Measurements from ENCODE around the gene SPSB2. TPM values are rescaled to one million over a fixed set of nuclear protein-coding genes. Genes with fewer than 3 reads are reported as not detected.

Gene SPSB2
- polyA plus RNA-seq, 1 donor from 2014 or later: 12.8 TPM

DNA sequence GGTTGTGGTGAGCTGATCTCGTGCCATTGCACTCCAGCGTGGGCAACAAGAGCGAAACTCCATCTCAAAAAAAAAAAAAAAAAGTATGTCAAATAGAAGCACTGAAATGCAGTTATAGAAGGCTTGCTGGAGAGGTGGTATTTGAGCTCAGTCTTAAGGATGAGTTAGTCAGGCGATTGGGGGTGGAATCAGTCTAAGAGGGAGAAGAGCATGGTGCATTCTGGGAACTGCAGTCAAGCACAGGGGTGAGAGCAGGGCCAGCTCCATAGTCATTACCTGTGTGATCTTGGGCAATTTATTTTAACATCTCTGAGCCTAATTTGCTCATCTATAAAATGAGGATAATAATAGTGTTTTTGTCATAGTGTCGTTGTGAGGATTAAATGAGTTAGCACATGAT, 38.2 kb downstream of the SPSB2 start:
- no peaks in the 10 kb centered on the region for H3K36me3 ChIP-seq (ENCODE audit: insufficient read depth, low read length)

DNA sequence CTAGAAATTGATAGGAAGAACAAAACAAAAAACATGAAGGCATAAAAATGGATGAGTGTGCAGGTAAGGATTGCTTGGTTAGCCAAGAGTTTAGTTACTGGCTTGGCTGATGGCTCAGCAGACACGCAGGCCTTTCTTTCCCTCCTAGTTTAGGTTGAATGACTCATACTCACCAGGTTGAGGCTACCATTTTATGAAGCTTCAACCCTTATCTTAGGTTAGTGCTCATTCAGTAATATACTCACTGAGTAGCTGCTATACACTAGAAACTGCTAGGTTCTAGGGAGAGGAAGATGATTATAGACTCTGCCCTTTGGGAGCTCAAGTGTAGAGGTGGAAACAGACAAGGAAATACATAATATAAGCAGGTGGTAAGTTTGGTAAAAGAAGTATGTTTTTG, 38.8 kb downstream of the SPSB2 start:
- Histone ChIP-seq H3K9me3 (ENCODE audit: low read length) (no peaks in the 10 kb centered on the region), H3K9me2 (ENCODE audit: insufficient read depth, low read length) (no peaks in the 10 kb centered on the region), H3K4me3 (ENCODE audit: low read length) (no peak overlapping the region), H3K4me2 (ENCODE audit: low read length) (no peak overlapping the region), H3K79me2 (replicated peaks; ENCODE audit: insufficient read depth, low read length) (peaks cover 16% of the 10 kb centered on the region), H3K9ac (ENCODE audit: low read length) (no peak overlapping the region), H4K20me1 (ENCODE audit: insufficient read depth) (no peaks in the 10 kb centered on the region), H3F3A (ENCODE audit: insufficient read depth, low read length, poor library complexity, severe bottlenecking) (no peaks in the 10 kb centered on the region), H2AFZ (ENCODE audit: low read depth, low read length) (no peak overlapping the region), H3K36me3 (ENCODE audit: insufficient read depth, low read length) (no peaks in the 10 kb centered on the region), H3K27me3 (ENCODE audit: insufficient read depth, low read depth, low read length) (no peaks in the 10 kb centered on the region), H3K27ac (ENCODE audit: low read length) (no peak overlapping the region)
- TF ChIP-seq SMC3 (conservative IDR thresholded peaks at IDR 0.05; ENCODE audit: poor library complexity): no peak
- TF ChIP-seq, protein P1, sequence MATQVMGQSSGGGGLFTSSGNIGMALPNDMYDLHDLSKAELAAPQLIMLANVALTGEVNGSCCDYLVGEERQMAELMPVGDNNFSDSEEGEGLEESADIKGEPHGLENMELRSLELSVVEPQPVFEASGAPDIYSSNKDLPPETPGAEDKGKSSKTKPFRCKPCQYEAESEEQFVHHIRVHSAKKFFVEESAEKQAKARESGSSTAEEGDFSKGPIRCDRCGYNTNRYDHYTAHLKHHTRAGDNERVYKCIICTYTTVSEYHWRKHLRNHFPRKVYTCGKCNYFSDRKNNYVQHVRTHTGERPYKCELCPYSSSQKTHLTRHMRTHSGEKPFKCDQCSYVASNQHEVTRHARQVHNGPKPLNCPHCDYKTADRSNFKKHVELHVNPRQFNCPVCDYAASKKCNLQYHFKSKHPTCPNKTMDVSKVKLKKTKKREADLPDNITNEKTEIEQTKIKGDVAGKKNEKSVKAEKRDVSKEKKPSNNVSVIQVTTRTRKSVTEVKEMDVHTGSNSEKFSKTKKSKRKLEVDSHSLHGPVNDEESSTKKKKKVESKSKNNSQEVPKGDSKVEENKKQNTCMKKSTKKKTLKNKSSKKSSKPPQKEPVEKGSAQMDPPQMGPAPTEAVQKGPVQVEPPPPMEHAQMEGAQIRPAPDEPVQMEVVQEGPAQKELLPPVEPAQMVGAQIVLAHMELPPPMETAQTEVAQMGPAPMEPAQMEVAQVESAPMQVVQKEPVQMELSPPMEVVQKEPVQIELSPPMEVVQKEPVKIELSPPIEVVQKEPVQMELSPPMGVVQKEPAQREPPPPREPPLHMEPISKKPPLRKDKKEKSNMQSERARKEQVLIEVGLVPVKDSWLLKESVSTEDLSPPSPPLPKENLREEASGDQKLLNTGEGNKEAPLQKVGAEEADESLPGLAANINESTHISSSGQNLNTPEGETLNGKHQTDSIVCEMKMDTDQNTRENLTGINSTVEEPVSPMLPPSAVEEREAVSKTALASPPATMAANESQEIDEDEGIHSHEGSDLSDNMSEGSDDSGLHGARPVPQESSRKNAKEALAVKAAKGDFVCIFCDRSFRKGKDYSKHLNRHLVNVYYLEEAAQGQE (IDR thresholded peaks at IDR 0.05; ENCODE audit: borderline replicate concordance): no peak
- no peak for TF ChIP-seq RAD21 (conservative IDR thresholded peaks at IDR 0.05)
- no peak for TF ChIP-seq POLR2AphosphoS5 (IDR thresholded peaks at IDR 0.05)
- TF ChIP-seq EZH2 (IDR thresholded peaks at IDR 0.05; ENCODE audit: borderline replicate concordance, insufficient read depth, low read length, poor library complexity, severe bottlenecking): no peak
- TF ChIP-seq TAF1 (IDR thresholded peaks at IDR 0.05; ENCODE audit: low read depth): no peak
- no peak for TF ChIP-seq EP300 (conservative IDR thresholded peaks at IDR 0.05; ENCODE audit: poor library complexity, severe bottlenecking)
- TF ChIP-seq, protein P2, sequence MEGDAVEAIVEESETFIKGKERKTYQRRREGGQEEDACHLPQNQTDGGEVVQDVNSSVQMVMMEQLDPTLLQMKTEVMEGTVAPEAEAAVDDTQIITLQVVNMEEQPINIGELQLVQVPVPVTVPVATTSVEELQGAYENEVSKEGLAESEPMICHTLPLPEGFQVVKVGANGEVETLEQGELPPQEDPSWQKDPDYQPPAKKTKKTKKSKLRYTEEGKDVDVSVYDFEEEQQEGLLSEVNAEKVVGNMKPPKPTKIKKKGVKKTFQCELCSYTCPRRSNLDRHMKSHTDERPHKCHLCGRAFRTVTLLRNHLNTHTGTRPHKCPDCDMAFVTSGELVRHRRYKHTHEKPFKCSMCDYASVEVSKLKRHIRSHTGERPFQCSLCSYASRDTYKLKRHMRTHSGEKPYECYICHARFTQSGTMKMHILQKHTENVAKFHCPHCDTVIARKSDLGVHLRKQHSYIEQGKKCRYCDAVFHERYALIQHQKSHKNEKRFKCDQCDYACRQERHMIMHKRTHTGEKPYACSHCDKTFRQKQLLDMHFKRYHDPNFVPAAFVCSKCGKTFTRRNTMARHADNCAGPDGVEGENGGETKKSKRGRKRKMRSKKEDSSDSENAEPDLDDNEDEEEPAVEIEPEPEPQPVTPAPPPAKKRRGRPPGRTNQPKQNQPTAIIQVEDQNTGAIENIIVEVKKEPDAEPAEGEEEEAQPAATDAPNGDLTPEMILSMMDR (IDR thresholded peaks at IDR 0.05; ENCODE audit: poor library complexity, severe bottlenecking): no peak
- no peak for TF ChIP-seq MXI1 (conservative IDR thresholded peaks at IDR 0.05; ENCODE audit: poor library complexity, severe bottlenecking)

More for the DNA sequence above, 38.2 kb downstream of the SPSB2 start:
- no peak overlapping the region for H3K9ac ChIP-seq (ENCODE audit: low read length)
- H3K27me3 ChIP-seq (ENCODE audit: insufficient read depth, low read depth, low read length): no peaks in the 10 kb centered on the region
- H3F3A ChIP-seq (ENCODE audit: insufficient read depth, low read length, poor library complexity, severe bottlenecking): no peaks in the 10 kb centered on the region
- no peaks in the 10 kb centered on the region for H4K20me1 ChIP-seq (ENCODE audit: insufficient read depth)
- H2AFZ ChIP-seq (ENCODE audit: low read depth, low read length): no peak overlapping the region
- no peak overlapping the region for H3K4me2 ChIP-seq (ENCODE audit: low read length)
- H3K9me3 ChIP-seq (ENCODE audit: low read length): no peaks in the 10 kb centered on the region
- H3K27ac ChIP-seq (ENCODE audit: low read length): no peak overlapping the region
- TF ChIP-seq, protein P2 (IDR thresholded peaks at IDR 0.05; ENCODE audit: poor library complexity, severe bottlenecking): no peak
- TF ChIP-seq TAF1 (IDR thresholded peaks at IDR 0.05; ENCODE audit: low read depth) (no peak), RAD21 (conservative IDR thresholded peaks at IDR 0.05) (no peak), POLR2AphosphoS5 (IDR thresholded peaks at IDR 0.05) (no peak), EZH2 (IDR thresholded peaks at IDR 0.05; ENCODE audit: borderline replicate concordance, insufficient read depth, low read length, poor library complexity, severe bottlenecking) (no peak), SMC3 (conservative IDR thresholded peaks at IDR 0.05; ENCODE audit: poor library complexity) (no peak), MXI1 (conservative IDR thresholded peaks at IDR 0.05; ENCODE audit: poor library complexity, severe bottlenecking) (no peak), EP300 (conservative IDR thresholded peaks at IDR 0.05; ENCODE audit: poor library complexity, severe bottlenecking) (no peak)
- TF ChIP-seq, protein P1 (IDR thresholded peaks at IDR 0.05; ENCODE audit: borderline replicate concordance): no peak
- H3K4me3 ChIP-seq (ENCODE audit: low read length): no peak overlapping the region
- peaks cover 10% of the 10 kb centered on the region for H3K79me2 ChIP-seq (replicated peaks; ENCODE audit: insufficient read depth, low read length)
- H3K9me2 ChIP-seq (ENCODE audit: insufficient read depth, low read length): no peaks in the 10 kb centered on the region
